Limb (tissue), 2 donors: ENCODE results near the gene TXNDC5.
"Not testable (repeated sequence)": the region's sequence is repeated elsewhere in the genome, so short reads cannot be mapped to it uniquely, and the experiment has no call there.

Experiments
- DNase-seq, 2 donors: peaks; one replicate each; pipeline ENCODE4 v3.0.0-alpha.2; 2016; ENCODE audit errors: extremely low spot score in 2 of 2

Gene TXNDC5

GRCh38 chr6:7914991-7915789 lies 4.6 kb upstream of the TXNDC5 start:
- DNase-seq: no peak

DNA sequence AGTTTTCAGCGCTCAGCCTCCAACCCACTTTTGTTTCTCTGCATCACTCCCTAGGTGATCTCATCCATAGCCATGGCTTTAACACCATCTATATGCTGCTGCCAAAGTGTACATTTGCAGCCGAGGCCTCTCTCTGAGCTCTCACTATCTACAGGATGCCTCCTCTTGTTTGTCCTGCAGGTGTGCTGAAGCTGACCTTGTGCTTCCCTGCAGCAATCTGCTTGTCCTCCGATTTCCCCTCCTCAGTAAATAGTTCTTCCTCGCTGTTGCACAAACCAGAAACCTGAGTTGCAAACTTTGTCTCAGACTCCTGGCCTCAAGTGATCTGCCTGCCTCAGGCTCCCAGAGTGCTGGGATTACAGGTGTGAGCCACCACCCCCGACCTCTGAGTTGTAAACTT lies 3.7 kb upstream of the TXNDC5 start:
- DNase-seq: no peak

GRCh38 chr6:7912736-7913517 lies 2.3 kb upstream of the TXNDC5 start:
- no peak for DNase-seq

- DNase-seq: no peak
These were observed 1.4 kb upstream of the TXNDC5 start for GRCh38 chr6:7912024-7912423.

- no peak for DNase-seq
These were observed 747 bp upstream of the TXNDC5 start for GRCh38 chr6:7911345-7911725.

DNA sequence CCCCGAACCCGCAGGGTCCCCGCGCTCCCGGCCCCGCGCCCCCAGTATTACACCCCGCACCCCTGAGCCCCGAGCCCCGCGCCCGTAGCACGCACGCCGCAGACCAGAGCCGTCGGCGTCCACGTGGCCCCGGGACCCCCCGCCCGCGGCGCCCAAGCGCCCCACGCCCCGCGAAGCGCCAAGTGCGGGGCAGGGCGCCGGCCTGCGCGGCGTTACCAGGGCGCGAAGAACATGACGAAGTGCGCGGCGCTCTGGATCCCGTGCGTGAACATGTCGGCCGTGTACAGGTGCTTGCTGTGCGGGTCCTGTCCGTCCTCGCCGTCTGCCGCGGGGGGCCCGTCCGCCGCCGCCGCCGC lies 312 bp downstream of the TXNDC5 start:
- DNase-seq: no peak

GRCh38 chr6:7909323-7910276 lies 988 bp downstream of the TXNDC5 start:
- peak in 1 of 2 donors; percentile 81 for DNase-seq

- DNase-seq: no peak
These were observed 3.4 kb downstream of the TXNDC5 start for GRCh38 chr6:7907159-7907558.

GRCh38 chr6:7906741-7907140 lies 3.8 kb downstream of the TXNDC5 start:
- no peak for DNase-seq

- DNase-seq: no peak
These were observed 5.2 kb downstream of the TXNDC5 start for GRCh38 chr6:7905416-7905815.

DNA sequence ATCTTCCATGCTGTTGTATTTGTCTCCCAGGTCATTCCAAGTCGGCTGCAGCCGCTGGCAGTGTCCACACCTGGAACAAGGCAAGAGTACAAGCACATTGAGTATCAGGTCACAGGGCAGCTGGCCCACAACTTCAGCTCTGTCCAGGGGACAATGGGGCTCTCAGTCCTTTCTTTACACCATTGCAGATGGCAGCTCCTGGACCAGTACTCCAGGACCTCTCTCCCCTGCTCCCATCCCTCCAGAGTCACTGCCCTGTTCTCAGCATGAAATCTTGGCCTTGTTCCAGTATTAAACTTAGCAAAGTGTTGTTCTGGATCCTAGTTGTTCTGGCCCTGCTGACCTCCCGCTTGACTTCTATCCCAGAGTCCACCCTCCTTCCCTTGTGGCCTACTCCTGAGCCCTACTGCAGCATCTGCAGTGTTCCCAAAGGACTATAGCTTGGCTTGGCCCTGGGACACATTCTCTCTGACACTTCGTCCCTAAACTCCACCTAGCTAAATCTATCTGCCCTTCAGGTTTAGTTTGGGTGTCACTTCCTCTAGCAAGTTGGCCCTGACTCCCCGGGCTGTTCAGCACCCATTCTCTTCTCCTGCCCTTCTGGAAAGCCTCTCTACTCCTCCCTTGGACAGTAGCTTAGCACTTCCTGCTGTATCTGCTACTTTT lies 5.8 kb downstream of the TXNDC5 start:
- no peak for DNase-seq

GRCh38 chr6:7903673-7904072 lies 6.9 kb downstream of the TXNDC5 start:
- DNase-seq: no peak

DNA sequence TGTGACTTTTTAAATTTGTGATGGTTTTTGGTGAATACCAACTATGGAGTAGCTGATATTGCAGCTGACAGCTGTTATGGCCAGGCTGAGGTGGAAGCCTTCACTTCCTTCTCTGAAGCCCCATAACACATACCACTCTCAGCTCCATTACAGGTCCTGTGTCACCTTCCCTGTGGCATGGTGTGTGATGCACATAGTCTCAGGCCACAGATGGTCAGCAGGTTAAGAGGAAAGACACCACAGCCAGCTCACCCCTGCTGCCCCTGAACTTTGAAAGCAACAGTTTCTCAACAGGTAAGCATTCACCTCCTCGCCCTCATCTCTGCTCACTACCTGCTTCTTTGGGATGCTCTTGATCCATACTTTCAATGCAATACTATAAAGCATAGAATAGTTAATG lies 7.7 kb downstream of the TXNDC5 start:
- DNase-seq: no peak

DNA sequence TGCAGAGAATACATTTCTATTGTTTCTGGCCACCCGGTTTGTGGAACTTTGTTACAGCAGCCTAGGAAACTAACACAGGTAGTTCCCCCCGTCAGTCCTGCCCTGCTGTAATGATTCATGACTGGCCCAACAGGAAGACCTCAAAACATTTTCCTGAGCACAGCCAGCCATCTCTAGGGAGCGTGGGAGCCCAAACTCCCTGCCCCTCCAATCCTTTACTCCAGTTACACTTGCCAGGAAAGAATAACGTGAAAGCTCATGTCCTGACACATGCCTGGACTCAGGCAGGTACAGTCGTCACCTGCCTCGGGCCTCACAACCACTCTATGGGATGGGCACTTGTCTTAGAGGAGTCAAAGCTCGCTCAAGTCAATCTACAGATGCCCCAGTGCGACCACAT lies 8.4 kb downstream of the TXNDC5 start:
- DNase-seq: no peak

DNA sequence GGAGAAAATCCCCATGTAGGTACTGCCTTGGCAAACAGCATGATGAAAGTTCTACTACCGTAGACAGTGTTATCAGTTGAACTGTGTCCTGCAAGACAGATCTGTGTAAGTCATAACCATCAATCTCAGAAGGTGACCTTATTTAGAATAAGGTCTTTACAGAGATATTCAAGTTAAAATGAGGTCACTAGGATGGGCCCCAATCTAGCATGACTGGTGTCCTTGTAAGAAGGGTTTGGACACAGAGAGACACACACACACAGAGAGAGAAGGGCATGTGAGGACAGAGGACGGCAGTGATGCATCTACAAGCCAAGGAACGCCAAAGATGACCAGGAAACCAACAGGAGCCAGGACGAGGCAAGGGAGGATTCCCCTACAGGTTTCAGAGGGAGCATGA lies 8.8 kb downstream of the TXNDC5 start:
- no peak for DNase-seq

DNA sequence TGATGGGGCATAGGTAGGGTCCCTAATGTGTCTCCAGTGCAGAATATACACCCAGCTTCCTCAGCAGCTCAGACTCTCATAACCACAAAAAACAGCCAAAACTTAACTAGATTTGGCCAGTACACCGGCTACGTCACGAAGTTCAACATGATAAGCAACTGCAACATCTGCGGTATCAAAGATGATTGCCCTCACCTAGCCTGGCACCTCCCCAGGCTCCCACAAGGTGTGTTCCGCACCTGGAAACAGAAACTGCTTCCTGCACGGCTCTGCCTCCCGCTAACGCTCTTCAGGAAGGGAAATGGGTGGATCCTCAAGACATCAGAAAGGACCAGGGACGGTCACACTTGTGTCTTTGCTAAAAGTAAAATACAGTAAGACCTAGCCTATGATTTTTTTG lies 9.5 kb downstream of the TXNDC5 start:
- DNase-seq: no peak

- DNase-seq: no peak
These were observed 10.0 kb downstream of the TXNDC5 start for GRCh38 chr6:7900621-7901020.

DNA sequence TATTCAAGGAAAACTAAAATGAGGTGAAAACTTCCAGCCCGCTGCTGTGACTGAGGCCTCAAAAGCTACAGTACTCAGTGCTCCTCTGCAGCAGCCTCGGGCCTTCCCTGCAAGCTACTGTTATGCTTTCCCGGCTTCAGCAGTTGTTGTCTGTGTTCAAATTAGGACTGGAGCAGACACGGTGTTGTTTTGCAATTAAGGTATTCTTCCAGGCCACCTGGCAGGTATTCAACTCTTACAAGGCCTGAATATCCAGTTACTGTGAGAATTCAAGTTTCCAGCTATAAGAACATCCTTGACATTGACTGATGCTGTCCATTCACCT lies 10.7 kb downstream of the TXNDC5 start:
- DNase-seq: no peak

GRCh38 chr6:7899101-7899888 lies 11.3 kb downstream of the TXNDC5 start:
- no peak for DNase-seq

GRCh38 chr6:7898193-7898586 lies 12.4 kb downstream of the TXNDC5 start:
- not testable (repeated sequence) for DNase-seq
